DMS153 (cell line): ENCODE results near the gene CDC27.
"Not testable (repeated sequence)": the region's sequence is repeated elsewhere in the genome, so short reads cannot be mapped to it uniquely, and the experiment has no call there.

Source experiments
- DNase-seq: peaks from one replicate; lab custom pipeline; 2025; lab: John Stamatoyannopoulos, UW

CDC27 gene

DNA sequence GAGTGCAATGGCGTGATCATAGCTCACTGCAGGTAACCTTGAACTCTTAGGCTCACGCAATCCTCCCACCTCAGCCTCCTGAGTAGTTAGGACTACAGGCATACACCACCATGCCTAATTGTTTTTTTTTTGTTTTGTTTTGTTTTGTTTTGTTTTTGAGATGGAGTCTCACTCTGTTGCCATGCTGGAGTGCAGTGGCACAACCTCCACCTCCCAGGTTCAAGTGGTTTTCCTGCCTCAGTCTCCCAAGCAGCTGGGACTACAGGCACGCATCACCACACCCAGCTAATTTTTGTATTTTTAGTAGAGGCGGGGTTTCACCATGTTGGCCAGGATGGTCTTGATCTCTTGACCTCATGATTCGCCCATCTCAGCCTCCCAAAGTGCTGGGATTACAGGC lies 54.7 kb downstream of the CDC27 start:
- DNase-seq, result not testable (repeated sequence)

DNA sequence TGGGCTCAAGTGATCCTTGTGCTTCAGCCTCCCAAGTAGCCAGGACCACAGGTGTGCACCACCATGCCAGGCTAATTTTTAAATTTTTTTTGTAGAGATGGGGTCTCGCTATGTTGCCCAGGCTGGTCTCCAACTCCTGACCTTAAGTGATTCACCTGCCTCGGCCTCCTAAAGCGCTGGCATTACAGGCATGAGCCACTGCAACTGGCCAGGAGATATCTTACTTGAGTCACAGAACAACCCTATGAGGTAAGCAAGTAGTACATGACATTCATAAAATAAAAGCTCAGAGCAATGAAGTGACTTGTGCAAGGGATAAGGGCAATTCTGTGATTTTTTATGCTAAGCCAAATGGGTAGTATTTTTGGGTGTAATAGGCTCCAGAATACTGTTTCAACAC lies 57.3 kb downstream of the CDC27 start:
- DNase-seq, result no peak

- DNase-seq, result not testable (repeated sequence)
These were observed 62.3 kb downstream of the CDC27 start for GRCh38 chr17:47126835-47127234.

GRCh38 chr17:47123262-47123661 lies 65.8 kb downstream of the CDC27 start:
- DNase-seq, result not testable (repeated sequence)

DNA sequence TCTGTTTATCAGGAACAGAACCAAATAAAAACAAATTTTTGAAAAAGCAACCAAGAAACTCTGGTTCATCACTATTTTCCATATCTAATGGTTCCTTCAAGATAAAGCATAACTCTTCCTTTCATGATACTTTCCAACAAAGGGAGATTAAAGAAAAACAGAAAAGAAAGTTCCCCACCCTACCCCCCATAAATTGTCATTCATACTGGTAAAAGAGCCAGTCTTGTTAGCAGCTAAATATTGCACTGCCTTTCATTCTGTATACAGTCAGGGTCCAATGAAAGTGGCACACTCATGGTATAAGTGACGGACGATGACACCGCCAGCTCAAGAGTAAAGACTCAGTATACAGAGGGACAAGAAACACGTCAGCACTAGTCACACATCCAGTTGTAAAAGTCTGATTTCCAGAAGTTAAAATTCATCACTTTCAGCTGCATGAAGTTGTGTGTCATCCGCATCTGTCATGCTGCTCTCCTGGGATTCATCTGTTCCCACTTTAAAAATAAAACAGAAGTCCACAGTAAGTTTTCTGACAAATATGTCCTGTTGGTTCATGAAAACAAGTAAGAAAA lies 68.5 kb downstream of the CDC27 start:
- DNase-seq, result no peak

- no peak for DNase-seq
These were observed 69.2 kb downstream of the CDC27 start for GRCh38 chr17:47119746-47120520.

DNA sequence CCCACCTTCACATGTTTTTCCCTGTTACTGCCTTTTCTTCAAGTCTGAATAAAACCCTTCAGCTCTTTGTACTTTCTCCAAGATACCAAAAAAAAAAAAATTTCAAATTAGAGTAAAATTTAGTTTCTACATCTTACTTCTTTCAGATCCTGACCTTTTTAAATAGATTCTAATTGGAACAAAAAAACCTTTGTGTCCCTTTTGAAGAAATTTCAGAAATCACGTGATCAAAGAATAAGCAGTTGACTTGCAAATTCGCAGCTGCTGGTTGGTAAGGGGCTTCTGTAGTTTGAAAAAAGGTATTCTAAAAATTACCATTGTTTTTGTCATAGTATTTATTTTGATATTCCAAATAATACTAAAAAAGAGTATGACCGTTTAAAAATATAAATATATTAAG lies 71.7 kb downstream of the CDC27 start:
- DNase-seq, result no peak

GRCh38 chr17:47106130-47106529 lies 83.0 kb downstream of the CDC27 start:
- no peak for DNase-seq

DNA sequence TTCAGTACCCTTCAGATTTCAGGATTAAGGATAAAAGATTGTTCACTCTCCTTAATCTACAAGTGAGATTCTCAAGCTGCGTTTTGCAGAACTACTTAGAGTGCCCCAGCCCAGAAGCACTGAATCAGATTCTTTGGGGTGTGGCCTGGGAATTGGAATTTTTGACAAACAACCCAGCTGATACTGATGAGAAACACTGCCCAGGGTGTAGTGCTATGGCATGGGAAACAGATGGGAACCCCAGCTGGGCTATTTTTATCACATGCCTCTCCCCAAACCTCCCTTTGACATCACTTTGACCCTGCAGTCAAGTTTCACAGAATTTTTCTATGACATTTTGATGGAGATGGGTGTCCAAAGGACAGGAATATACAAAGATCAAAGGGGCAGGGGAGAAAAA lies 83.8 kb downstream of the CDC27 start:
- DNase-seq, result not testable (repeated sequence)

DNA sequence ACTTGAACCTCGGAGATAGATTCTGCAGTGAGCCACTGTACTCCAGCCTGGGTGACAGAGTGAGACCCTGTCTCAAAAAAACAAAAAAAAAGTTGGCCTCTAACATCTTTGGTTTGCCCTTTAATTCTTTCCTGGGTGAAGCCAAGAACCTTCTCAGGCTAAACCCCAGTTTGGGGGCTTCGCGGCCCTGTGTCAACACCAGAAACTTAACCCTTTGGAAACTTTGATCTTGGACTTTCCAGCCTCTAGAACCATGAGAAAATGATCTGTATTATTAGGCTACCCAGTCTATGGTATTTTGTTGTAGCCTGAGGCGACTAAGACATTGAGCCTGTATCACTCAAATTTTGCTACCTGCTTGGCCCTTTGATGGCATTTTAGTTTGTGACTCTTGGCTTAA lies 86.2 kb downstream of the CDC27 start:
- DNase-seq, result no peak

- peak; percentile 84 for DNase-seq
These were observed 88.9 kb downstream of the CDC27 start for GRCh38 chr17:47099987-47100711.

DNA sequence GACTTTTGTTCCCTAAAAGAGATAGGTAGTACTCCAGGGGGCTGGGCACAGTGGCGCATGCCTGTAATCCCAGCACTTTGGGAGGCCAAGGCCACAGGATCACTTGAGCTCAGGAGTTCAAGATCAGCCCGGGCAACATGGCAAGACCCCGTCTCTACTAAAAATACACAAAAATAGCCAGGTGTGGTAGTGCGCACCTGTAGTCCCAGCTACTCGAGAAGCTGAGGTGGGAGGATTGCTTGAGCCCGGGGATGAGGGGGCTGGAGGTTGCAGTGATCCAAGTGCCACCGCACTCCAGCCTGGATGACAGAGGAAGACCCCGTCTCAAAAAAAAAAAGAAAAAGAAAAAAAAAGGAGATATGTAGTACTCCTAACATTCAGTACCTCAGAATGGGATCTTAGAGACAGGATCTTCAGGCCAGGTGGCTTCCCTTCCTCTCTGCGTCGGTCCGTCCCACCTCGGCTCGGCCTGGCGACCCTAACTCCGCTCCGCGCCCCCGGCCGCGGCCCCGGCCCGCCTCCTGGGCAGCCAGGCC lies 89.6 kb downstream of the CDC27 start:
- no peak for DNase-seq

DNA sequence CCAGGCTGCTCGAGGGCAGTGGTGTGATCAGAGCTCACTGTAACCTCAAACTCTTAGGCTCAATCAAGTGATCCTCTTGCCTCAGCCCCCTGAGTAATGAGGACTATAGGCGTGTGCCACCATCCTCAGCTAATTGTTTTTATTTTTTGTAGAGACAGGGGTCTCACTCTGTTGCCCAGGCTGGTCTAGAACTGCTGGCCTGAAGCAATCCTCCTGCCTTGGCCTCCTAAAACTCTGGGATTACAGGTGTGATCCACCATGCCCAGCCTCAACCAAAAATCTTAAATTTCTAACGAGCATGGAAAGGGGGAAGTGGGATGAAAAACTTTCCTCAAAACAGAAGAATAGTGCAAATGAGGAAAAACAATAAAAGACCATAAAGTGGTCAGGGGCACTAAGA lies 92.8 kb downstream of the CDC27 start:
- DNase-seq, result no peak

DNA sequence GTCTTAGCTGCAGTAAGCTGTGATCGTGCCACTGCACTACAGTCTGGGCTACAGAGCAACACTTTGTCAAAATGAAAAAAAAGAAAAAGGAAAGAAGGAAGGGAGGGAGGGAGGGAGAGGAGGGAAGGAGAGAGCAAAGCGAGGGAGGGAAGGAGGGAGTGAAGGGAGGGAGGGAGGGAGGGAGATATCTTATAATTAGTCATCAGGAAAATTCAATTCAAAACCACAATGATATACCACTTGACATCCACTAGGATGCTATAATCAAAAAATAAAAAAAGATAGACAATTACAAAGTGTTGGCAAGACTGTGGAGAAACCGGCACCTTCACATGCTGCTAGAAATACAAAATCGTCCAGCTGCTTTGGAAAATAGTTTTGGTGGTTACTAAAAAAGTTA lies 93.8 kb downstream of the CDC27 start:
- no peak for DNase-seq

DNA sequence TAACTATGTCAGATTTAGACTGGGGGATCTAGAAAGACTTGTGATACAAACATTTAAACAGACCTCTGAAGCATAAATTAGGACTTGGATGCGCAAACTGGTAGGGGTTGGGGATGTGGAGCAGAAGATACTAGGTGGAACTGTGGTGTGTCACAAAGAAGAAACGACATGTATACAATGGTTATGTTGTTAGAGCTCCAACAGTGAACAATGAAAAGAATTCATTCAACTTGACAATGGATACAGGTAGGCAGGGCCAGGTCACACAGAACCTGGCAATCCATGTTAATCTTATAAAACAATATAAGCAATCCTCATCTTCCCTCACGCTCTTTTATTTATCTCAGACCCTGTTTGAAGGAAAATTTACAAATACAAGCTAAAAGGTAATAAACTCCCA lies 102.0 kb downstream of the CDC27 start:
- DNase-seq, result no peak

DNA sequence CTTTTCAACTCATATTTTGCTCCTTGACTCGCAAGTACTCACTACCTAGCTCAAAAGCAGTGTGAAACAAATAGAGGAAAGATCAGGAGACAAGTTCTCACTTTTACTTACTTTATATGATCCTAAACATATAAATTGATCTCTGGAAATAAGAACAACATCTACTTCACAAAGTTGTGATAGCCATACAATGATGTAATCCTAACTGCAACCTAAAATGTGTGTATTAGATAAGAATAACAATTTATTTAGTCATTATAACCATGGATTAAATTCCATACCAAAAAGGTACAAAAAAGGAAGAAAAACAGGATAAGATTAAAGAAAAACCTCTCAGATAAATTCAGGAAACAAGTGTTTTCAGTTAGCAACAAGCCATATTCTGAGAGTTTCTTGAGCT lies 103.4 kb downstream of the CDC27 start:
- no peak for DNase-seq

DNA sequence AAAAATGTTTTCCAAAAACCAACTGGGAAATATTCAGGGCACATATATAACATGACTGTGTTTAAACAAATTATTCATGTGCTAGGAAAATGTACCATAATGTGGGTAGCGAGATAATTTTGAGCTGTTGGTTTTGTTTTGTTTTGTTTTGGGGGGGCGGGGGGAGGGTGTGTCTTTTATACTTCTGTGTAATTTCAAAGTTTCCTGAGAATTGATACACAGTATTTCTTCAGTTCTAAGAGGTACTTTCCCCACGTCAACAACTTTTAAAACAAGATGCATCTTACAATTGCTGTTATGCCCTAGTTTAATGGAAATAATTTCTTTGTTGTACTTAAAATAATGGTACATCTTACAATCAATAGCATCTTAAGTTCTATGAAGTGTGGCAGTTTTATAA lies 110.3 kb downstream of the CDC27 start:
- DNase-seq, result no peak

DNA sequence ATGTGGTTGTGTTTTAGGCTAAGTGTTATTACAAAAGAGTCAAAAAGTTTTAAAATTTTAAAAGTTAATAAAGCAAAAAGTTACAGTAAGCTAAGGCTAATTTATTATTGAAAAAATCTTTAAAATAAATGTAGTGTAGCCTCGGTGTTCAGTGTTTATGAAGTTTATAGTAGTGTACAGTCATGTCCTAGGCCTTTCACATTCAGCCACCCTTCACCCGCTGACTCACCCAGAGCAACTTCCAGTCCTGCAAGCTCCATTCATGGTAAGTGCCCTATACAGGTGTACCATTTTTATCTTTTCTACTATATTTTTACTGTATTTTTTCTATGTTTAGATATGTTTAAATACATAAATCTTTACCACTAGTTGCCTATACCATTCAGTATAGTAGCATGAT lies 111.5 kb downstream of the CDC27 start:
- DNase-seq, result no peak

DNA sequence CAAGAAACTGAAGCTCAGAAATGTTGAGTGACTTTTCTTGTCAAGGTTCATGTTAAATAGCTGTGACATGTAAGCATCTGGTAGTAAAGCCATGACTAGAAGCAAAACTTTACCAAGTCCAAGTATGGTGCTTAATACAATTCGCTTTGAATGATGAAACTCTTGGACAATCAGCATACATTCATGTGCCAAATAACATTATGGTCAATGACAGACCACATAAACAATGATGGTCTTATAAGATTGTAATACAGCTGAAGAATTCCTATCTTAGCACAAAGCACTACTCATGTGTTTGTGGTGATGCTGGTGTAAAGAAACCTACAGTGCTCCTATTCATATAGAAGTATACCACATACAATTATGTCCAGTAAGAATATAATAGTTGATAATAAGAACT lies 112.9 kb downstream of the CDC27 start:
- no peak for DNase-seq

- DNase-seq, result not testable (repeated sequence)
These were observed 114.7 kb downstream of the CDC27 start for GRCh38 chr17:47074361-47074760.

DNA sequence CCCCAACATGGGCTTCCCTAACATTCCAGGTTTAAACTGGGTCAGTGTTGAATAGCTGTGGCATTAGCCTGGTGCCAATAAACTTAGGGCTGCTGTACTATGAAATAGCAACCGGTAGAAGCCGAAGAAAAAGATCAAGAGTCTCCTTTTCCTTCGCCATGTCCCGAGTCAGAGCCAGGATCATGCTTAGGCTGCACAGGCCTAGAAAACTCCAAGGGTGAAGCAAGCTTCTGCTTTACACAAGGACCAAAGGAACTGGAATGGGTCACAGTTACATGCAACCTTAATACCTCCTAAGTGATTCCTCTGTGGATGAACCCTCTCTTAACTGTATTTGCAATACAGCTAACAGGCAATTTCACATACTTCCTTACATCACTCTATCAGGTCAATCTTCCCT lies 115.5 kb downstream of the CDC27 start:
- not testable (repeated sequence) for DNase-seq

DNA sequence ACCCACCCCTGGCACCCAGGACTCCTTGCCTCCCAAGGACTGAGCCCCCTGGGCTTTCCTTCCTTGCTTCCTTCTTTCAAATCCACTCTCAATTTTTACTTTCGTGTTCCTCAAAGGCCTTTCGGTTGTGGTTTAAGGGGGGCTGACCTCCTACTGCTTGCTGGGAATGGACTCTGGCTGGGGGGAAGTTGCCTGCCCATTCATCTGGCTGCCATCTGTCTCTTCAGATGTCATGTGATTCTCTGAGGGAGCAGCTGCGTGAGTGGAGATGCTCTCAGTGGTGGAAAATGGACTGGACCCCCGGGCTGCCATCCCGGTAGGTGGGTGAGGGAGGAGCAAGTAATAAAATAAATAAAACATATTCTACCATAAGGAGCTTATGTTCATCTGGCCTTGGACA lies 116.2 kb downstream of the CDC27 start:
- no peak for DNase-seq

- DNase-seq, result not testable (repeated sequence)
These were observed 117.9 kb downstream of the CDC27 start for GRCh38 chr17:47071171-47071570.
